Choroid plexus epithelial cell (primary cell): ENCODE measurements around the gene NUCKS1.

Source experiments
- DNase-seq: peaks from one replicate; pipeline ENCODE4 v3.0.0-alpha.2; 2010; ENCODE audit warnings: low read depth
- H3K4me3 ChIP-seq: 2 replicates; pipeline ENCODE4 v1.5.1; 2011; ENCODE audit warnings: low read depth, mild to moderate bottlenecking, control low read depth, low read length, moderate library complexity
- CTCF ChIP-seq: conservative IDR thresholded peaks from 2 replicates; pipeline ENCODE4 v1.5.1; 2011; ENCODE audit warnings: low read depth, mild to moderate bottlenecking, control low read depth, inconsistent platforms, low read length, moderate library complexity

NUCKS1 gene

GRCh38 chr1:205669341-205670149 is 80.4 kb downstream of the NUCKS1 start:
- DNase-seq: no peak

GRCh38 chr1:205668951-205669340 is 81.0 kb downstream of the NUCKS1 start:
- H3K4me3 ChIP-seq: no peak overlapping the region
- no peak for DNase-seq
- TF ChIP-seq CTCF: peak; percentile 16

More at GRCh38 chr1:205669341-205670149, 80.4 kb downstream of the NUCKS1 start:
- H3K4me3 ChIP-seq: no peak overlapping the region
- TF ChIP-seq CTCF: no peak

- TF ChIP-seq CTCF: no peak
- DNase-seq: no peak
- no peak overlapping the region for H3K4me3 ChIP-seq
Measured at GRCh38 chr1:205667909-205668643, 81.9 kb downstream of the NUCKS1 start.

- no peak for TF ChIP-seq CTCF
- DNase-seq: no peak
- H3K4me3 ChIP-seq: no peak overlapping the region
Measured at GRCh38 chr1:205666372-205667166, 83.4 kb downstream of the NUCKS1 start.

- DNase-seq: no peak
- no peak overlapping the region for H3K4me3 ChIP-seq
- no peak for TF ChIP-seq CTCF
Measured at GRCh38 chr1:205665201-205666045, 84.6 kb downstream of the NUCKS1 start.

GRCh38 chr1:205664399-205665017 is 85.5 kb downstream of the NUCKS1 start:
- DNase-seq: no peak
- H3K4me3 ChIP-seq: no peak overlapping the region
- no peak for TF ChIP-seq CTCF
